Measurements from ENCODE around the gene NEK1.

DNA sequence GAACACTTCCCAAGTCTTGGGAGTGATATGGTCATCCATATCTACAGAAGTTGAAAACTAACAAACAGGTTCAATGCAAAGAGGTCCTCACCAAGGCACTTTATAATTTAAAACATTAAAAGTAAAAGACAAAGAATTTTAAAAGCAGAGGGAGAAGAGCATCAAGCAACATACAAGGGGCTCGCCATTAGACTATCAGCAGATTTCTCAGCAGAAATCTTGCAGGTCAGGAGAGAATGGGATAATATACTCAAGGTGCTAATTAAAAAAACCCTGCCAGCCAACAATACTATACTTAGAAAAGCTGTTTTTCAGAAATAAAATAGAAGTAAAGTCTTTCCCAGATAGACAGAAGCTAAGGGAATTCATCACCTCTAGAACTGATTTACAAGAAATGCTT, 121.2 kb downstream of the NEK1 start:
- TF ChIP-seq TAF1 (IDR thresholded peaks at IDR 0.05; ENCODE audit: borderline replicate concordance, insufficient read depth, low read length), result no peak
- TF ChIP-seq, protein P1, sequence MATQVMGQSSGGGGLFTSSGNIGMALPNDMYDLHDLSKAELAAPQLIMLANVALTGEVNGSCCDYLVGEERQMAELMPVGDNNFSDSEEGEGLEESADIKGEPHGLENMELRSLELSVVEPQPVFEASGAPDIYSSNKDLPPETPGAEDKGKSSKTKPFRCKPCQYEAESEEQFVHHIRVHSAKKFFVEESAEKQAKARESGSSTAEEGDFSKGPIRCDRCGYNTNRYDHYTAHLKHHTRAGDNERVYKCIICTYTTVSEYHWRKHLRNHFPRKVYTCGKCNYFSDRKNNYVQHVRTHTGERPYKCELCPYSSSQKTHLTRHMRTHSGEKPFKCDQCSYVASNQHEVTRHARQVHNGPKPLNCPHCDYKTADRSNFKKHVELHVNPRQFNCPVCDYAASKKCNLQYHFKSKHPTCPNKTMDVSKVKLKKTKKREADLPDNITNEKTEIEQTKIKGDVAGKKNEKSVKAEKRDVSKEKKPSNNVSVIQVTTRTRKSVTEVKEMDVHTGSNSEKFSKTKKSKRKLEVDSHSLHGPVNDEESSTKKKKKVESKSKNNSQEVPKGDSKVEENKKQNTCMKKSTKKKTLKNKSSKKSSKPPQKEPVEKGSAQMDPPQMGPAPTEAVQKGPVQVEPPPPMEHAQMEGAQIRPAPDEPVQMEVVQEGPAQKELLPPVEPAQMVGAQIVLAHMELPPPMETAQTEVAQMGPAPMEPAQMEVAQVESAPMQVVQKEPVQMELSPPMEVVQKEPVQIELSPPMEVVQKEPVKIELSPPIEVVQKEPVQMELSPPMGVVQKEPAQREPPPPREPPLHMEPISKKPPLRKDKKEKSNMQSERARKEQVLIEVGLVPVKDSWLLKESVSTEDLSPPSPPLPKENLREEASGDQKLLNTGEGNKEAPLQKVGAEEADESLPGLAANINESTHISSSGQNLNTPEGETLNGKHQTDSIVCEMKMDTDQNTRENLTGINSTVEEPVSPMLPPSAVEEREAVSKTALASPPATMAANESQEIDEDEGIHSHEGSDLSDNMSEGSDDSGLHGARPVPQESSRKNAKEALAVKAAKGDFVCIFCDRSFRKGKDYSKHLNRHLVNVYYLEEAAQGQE (IDR thresholded peaks at IDR 0.05; ENCODE audit: insufficient read depth in 1 of 2, low read depth in 2 of 2, low read length in 2 of 2), result no peak

Measured in PFSK-1 (cell line).